ENCODE measurements around the gene KCNJ3.

Gene KCNJ3

GRCh38 chr2:154826827-154827226, 128.3 kb downstream of the KCNJ3 start:
- DNase-seq (ENCODE audit: low read depth), result no peak
- TF ChIP-seq CTCF (IDR thresholded peaks at IDR 0.05; ENCODE audit: insufficient read depth, low read depth, low read length, missing control alignments), result no peak
- no peak overlapping the region for H3K4me3 ChIP-seq (ENCODE audit: low read length)

- no peak for TF ChIP-seq CTCF (IDR thresholded peaks at IDR 0.05; ENCODE audit: insufficient read depth, low read depth, low read length, missing control alignments)
- DNase-seq (ENCODE audit: low read depth), result no peak
- H3K4me3 ChIP-seq (ENCODE audit: low read length), result no peak overlapping the region
Observed at GRCh38 chr2:154827286-154827685, 128.8 kb downstream of the KCNJ3 start.

GRCh38 chr2:154832711-154833110, 134.2 kb downstream of the KCNJ3 start:
- TF ChIP-seq CTCF (IDR thresholded peaks at IDR 0.05; ENCODE audit: insufficient read depth, low read depth, low read length, missing control alignments), result no peak
- H3K4me3 ChIP-seq (ENCODE audit: low read length), result no peak overlapping the region

GRCh38 chr2:154836632-154837031, 138.1 kb downstream of the KCNJ3 start:
- TF ChIP-seq CTCF (IDR thresholded peaks at IDR 0.05; ENCODE audit: insufficient read depth, low read depth, low read length, missing control alignments), result no peak
- no peak for DNase-seq (ENCODE audit: low read depth)
- H3K4me3 ChIP-seq (ENCODE audit: low read length), result no peak overlapping the region

More at GRCh38 chr2:154832711-154833110, 134.2 kb downstream of the KCNJ3 start:
- DNase-seq (ENCODE audit: low read depth), result no peak

- no peak for DNase-seq (ENCODE audit: low read depth)
Observed at GRCh38 chr2:154837035-154837434, 138.5 kb downstream of the KCNJ3 start.

GRCh38 chr2:154844513-154844912, 146.0 kb downstream of the KCNJ3 start:
- TF ChIP-seq CTCF (IDR thresholded peaks at IDR 0.05; ENCODE audit: insufficient read depth, low read depth, low read length, missing control alignments), result no peak
- H3K4me3 ChIP-seq (ENCODE audit: low read length), result no peak overlapping the region
- DNase-seq (ENCODE audit: low read depth), result no peak

More at GRCh38 chr2:154837035-154837434, 138.5 kb downstream of the KCNJ3 start:
- H3K4me3 ChIP-seq (ENCODE audit: low read length), result no peak overlapping the region
- no peak for TF ChIP-seq CTCF (IDR thresholded peaks at IDR 0.05; ENCODE audit: insufficient read depth, low read depth, low read length, missing control alignments)

GRCh38 chr2:154846842-154847241, 148.3 kb downstream of the KCNJ3 start:
- H3K4me3 ChIP-seq (ENCODE audit: low read length), result no peak overlapping the region
- no peak for TF ChIP-seq CTCF (IDR thresholded peaks at IDR 0.05; ENCODE audit: insufficient read depth, low read depth, low read length, missing control alignments)
- no peak for DNase-seq (ENCODE audit: low read depth)

All from epithelial cell of esophagus (primary cell).